Activated naive CD4-positive, alpha-beta T cell treated with anti-CD3 and anti-CD28 coated beads, Interleukin-2, amount 10 ng/mL, durations not matched to agents 7 days and 5 days (primary cell): Measurements from ENCODE around the gene ORM2.
A peak's percentile ranks its signal among the peaks of the same experiment; 100 is the strongest.

ENCODE experiments used
- CTCF ChIA-PET: fragments of 350-600 bp; sonication (Branson Sonifier 250); formaldehyde crosslinking; loops from one replicate; lab custom pipeline; 2021; ENCODE audit warnings: antibody characterized with exemption; lab: Charles Lee
- DNase-seq: peaks from one replicate; pipeline ENCODE4 v3.0.0-alpha.2; 2020
- H3K27ac Mint-ChIP-seq: one replicate; pipeline ENCODE4 v1.8.0; 2021; ENCODE audit warnings: mild to moderate bottlenecking, moderate library complexity, mixed read lengths
- H3K27me3 Mint-ChIP-seq: one replicate; pipeline ENCODE4 v1.8.0; 2021; ENCODE audit warnings: mild to moderate bottlenecking, mixed read lengths
- H3K36me3 Mint-ChIP-seq: one replicate; pipeline ENCODE4 v1.8.0; 2021; ENCODE audit warnings: mixed read lengths
- H3K4me1 Mint-ChIP-seq: one replicate; pipeline ENCODE4 v1.8.0; 2021; ENCODE audit warnings: mixed read lengths
- H3K4me3 Mint-ChIP-seq: one replicate; pipeline ENCODE4 v1.8.0; 2021; ENCODE audit warnings: mild to moderate bottlenecking, moderate library complexity, mixed read lengths
- H3K9me3 Mint-ChIP-seq: one replicate; pipeline ENCODE4 v1.8.0; 2021; ENCODE audit warnings: mixed read lengths

The ORM2 gene

GRCh38 chr9:114336699-114337395 is 7.2 kb downstream of the ORM2 start:
- H3K4me1 Mint-ChIP-seq, result peaks cover 13% of the 10 kb centered on the region
- H3K4me3 Mint-ChIP-seq, result no peak overlapping the region
- peaks cover 65% of the 10 kb centered on the region for H3K36me3 Mint-ChIP-seq
- peaks cover 2% of the 10 kb centered on the region for H3K9me3 Mint-ChIP-seq
- no peaks in the 10 kb centered on the region for H3K27me3 Mint-ChIP-seq
- H3K27ac Mint-ChIP-seq, result peak overlapping the region; percentile 28
- DNase-seq, result no peak
- CTCF ChIA-PET, result interaction anchor here (1.4 to 1.6 kb wide), 2 partner anchors 9 to 69 kb away, joined by 3 to 4 read pairs; no protein-coding TSS in a partner anchor

DNA sequence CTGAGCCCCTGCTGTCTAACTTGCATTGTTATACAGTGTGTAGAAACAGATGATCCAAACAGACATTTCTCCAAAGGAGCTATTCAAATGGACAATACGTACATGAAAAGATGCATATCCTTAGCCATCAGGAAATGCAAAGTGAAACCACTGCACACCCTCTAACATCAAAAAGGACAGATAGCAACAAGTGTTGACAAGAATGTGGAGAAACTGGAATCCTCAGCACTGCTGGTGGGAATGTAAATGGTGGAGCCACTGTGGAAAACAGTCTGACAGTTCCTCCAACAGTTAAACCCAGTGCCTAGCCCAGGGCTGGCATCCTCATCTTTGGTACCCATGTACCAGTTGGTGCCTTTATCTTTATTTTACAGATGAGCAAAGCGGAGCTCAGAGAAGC is 8.5 kb downstream of the ORM2 start:
- Mint-ChIP-seq H3K4me1 (peaks cover 13% of the 10 kb centered on the region), H3K36me3 (peaks cover 75% of the 10 kb centered on the region), H3K4me3 (no peak overlapping the region), H3K9me3 (peaks cover 2% of the 10 kb centered on the region), H3K27ac (peak overlapping the region; percentile 49), H3K27me3 (no peaks in the 10 kb centered on the region)
- no peak for DNase-seq
- CTCF ChIA-PET, result interaction anchor here (0.6 to 3.1 kb wide), 7 partner anchors 17 to 315 kb away, joined by 3 to 10 read pairs (median 3); no protein-coding TSS in a partner anchor

- CTCF ChIA-PET, result interaction anchor here (1.0 to 3.1 kb wide), 10 partner anchors 9 to 314 kb away, joined by 3 to 10 read pairs (median 5); partner anchors contain the start of gene AKNA
- H3K4me1 Mint-ChIP-seq, result peaks cover 14% of the 10 kb centered on the region
- no peak overlapping the region for H3K4me3 Mint-ChIP-seq
- peak; percentile 62 for DNase-seq
- H3K27ac Mint-ChIP-seq, result peak overlapping the region; percentile 24
- H3K27me3 Mint-ChIP-seq, result no peaks in the 10 kb centered on the region
- peaks cover 2% of the 10 kb centered on the region for H3K9me3 Mint-ChIP-seq
- H3K36me3 Mint-ChIP-seq, result peaks cover 85% of the 10 kb centered on the region
Observed at GRCh38 chr9:114339130-114339908, 9.7 kb downstream of the ORM2 start.

- CTCF ChIA-PET, result interaction anchor here (1.0 to 1.9 kb wide), 4 partner anchors 36 to 166 kb away, joined by 3 to 6 read pairs (median 4); no protein-coding TSS in a partner anchor
- no peaks in the 10 kb centered on the region for H3K9me3 Mint-ChIP-seq
- H3K36me3 Mint-ChIP-seq, result peaks cover 88% of the 10 kb centered on the region
- DNase-seq, result no peak
- H3K27ac Mint-ChIP-seq, result peak overlapping the region; percentile 71
- H3K4me1 Mint-ChIP-seq, result peaks cover 14% of the 10 kb centered on the region
- no peaks in the 10 kb centered on the region for H3K27me3 Mint-ChIP-seq
- no peak overlapping the region for H3K4me3 Mint-ChIP-seq
Observed at GRCh38 chr9:114341152-114341830, 11.6 kb downstream of the ORM2 start.

- H3K4me1 Mint-ChIP-seq, result peaks cover 14% of the 10 kb centered on the region
- peaks cover 88% of the 10 kb centered on the region for H3K36me3 Mint-ChIP-seq
Observed at GRCh38 chr9:114341991-114342390, 12.3 kb downstream of the ORM2 start.

DNA sequence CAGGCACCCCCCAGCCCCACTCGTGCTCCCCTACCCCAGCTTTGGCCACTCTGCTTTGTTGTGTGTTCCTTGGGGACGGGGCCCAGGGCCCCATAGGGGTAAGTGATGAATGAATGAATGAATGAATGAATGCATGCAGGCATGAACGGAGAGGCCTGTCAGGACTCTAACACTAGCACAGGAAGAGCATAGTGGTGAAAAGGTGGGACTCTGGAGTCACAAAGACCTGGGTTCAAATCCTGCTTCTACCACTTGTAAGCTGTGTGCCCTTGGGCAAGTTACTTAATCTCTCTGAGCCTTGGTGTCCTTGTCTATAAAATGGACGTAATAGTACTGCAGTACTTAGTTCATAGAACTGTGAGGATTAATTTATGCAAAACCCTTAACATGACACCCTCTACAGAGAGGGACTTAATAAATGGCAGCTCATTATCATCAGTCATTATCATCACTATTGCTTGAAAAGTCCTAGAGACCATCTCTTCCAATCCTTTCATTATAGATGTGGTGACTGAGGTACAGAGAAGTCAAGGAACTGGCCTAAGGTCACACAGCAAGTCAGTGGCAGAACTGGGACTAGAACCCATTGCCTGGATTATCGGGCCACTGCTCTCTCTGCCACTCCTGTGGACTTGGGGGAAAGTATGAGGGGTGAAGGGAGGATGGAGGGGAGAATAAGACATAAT is 13.2 kb downstream of the ORM2 start:
- Mint-ChIP-seq H3K9me3 (no peaks in the 10 kb centered on the region), H3K27me3 (no peaks in the 10 kb centered on the region), H3K4me3 (no peak overlapping the region), H3K27ac (peak overlapping the region; percentile 2), H3K36me3 (peaks cover 87% of the 10 kb centered on the region), H3K4me1 (peaks cover 13% of the 10 kb centered on the region)
- no peak for DNase-seq
- CTCF ChIA-PET, result interaction anchor here (1.9 kb wide), 1 partner anchor 43 kb away, joined by 6 read pairs; no protein-coding TSS in a partner anchor

More at GRCh38 chr9:114341991-114342390, 12.3 kb downstream of the ORM2 start:
- no peak for DNase-seq
- Mint-ChIP-seq H3K9me3 (no peaks in the 10 kb centered on the region), H3K27me3 (no peaks in the 10 kb centered on the region), H3K27ac (no peak overlapping the region), H3K4me3 (no peak overlapping the region)
- CTCF ChIA-PET, result interaction anchor here (1.0 to 1.9 kb wide), 3 partner anchors 44 to 165 kb away, joined by 3 to 6 read pairs (median 4); no protein-coding TSS in a partner anchor

GRCh38 chr9:114343471-114344187 is 14.0 kb downstream of the ORM2 start:
- H3K4me3 Mint-ChIP-seq, result no peak overlapping the region
- peaks cover 18% of the 10 kb centered on the region for H3K4me1 Mint-ChIP-seq
- DNase-seq, result no peak
- H3K27ac Mint-ChIP-seq, result peak overlapping the region; percentile 74
- H3K9me3 Mint-ChIP-seq, result no peaks in the 10 kb centered on the region
- no peaks in the 10 kb centered on the region for H3K27me3 Mint-ChIP-seq
- H3K36me3 Mint-ChIP-seq, result peaks cover 89% of the 10 kb centered on the region
- CTCF ChIA-PET, result no interaction called here

DNA sequence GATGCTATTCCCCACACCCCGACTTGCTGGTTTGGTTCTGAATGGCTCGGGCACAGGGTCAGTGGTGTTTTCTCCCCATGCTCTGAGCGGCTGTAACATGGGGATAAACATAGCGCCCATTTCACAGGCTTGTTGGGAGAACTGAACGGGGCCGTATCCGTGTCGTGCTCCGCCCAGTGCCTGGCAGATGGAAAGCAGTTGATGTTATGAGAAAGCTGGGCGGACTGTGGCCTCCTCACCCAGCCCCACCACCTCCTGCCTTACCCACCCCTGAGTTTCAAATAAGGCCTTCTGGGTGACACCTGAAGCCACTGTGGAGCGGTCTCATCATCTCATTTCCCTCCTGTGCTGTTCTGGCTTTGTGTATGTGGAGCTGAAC is 14.5 kb downstream of the ORM2 start:
- no peak for DNase-seq
- Mint-ChIP-seq H3K4me3 (no peak overlapping the region), H3K4me1 (peaks cover 18% of the 10 kb centered on the region), H3K36me3 (peaks cover 89% of the 10 kb centered on the region), H3K9me3 (no peaks in the 10 kb centered on the region), H3K27me3 (no peaks in the 10 kb centered on the region), H3K27ac (peak overlapping the region; percentile 74)
- CTCF ChIA-PET, result no interaction called here

DNA sequence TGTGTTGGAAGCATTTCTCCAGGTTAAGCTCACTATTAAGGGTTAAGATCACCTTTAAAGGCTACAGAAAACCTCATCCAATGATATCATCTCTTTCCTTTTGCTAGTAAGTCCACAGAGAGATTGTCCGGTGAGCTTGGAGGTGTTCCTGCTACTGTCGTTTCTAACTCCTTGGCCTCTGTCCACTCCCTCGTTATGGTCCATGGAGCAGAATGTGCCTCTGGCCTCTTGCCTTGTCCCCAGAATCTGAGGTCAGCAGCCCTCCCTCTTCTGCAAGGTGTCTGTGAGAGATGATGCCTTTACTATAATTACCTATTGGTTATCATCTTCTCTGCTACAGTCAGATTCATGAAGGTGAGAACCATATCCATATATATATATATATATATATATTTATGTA is 15.0 kb downstream of the ORM2 start:
- H3K4me1 Mint-ChIP-seq, result peaks cover 23% of the 10 kb centered on the region
- H3K36me3 Mint-ChIP-seq, result peaks cover 89% of the 10 kb centered on the region
- CTCF ChIA-PET, result no interaction called here
- H3K27me3 Mint-ChIP-seq, result no peaks in the 10 kb centered on the region
- no peaks in the 10 kb centered on the region for H3K9me3 Mint-ChIP-seq
- no peak overlapping the region for H3K4me3 Mint-ChIP-seq
- no peak for DNase-seq
- peak overlapping the region; percentile 80 for H3K27ac Mint-ChIP-seq

DNA sequence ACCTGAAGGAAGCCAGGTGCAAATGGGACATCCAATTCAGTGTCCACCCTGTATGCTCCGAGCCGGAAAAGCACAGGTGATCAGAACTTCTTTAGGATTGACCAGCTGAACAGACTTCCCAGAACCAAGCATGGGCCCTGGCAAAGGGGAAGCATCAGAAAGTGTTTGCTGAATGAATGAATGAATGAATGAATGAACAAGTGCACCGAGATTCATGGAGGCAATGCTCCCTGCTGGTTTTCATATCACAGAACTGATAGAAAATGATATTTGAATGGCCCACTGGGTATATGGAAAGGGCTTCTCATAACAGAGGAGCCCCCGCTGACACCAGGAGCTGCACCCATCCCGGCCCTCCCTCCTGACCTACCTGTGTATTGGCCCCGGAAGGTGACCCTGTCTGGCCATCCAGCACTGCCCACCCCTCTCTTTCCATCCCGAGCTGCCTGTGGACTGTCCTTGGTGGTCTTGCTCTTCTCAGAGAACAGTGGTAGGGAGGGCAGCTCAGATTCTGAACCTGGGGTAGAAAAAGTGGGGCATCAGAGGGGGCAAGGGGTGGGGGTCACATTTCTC is 15.9 kb downstream of the ORM2 start:
- H3K4me3 Mint-ChIP-seq, result no peak overlapping the region
- no peak for DNase-seq
- H3K9me3 Mint-ChIP-seq, result no peaks in the 10 kb centered on the region
- no peaks in the 10 kb centered on the region for H3K27me3 Mint-ChIP-seq
- peaks cover 32% of the 10 kb centered on the region for H3K4me1 Mint-ChIP-seq
- CTCF ChIA-PET, result interaction anchor here (1.1 kb wide), 1 partner anchor 9 kb away, joined by 4 read pairs; no protein-coding TSS in a partner anchor
- H3K27ac Mint-ChIP-seq, result no peak overlapping the region
- peaks cover 91% of the 10 kb centered on the region for H3K36me3 Mint-ChIP-seq

GRCh38 chr9:114346146-114346545 is 16.5 kb downstream of the ORM2 start:
- peaks cover 91% of the 10 kb centered on the region for H3K36me3 Mint-ChIP-seq
- no peak overlapping the region for H3K4me3 Mint-ChIP-seq
- peak overlapping the region; percentile 70 for H3K27ac Mint-ChIP-seq
- H3K4me1 Mint-ChIP-seq, result peaks cover 38% of the 10 kb centered on the region
- no peak for DNase-seq
- CTCF ChIA-PET, result interaction anchor here (1.1 kb wide), 1 partner anchor 10 kb away, joined by 4 read pairs; no protein-coding TSS in a partner anchor
- no peaks in the 10 kb centered on the region for H3K27me3 Mint-ChIP-seq
- no peaks in the 10 kb centered on the region for H3K9me3 Mint-ChIP-seq

DNA sequence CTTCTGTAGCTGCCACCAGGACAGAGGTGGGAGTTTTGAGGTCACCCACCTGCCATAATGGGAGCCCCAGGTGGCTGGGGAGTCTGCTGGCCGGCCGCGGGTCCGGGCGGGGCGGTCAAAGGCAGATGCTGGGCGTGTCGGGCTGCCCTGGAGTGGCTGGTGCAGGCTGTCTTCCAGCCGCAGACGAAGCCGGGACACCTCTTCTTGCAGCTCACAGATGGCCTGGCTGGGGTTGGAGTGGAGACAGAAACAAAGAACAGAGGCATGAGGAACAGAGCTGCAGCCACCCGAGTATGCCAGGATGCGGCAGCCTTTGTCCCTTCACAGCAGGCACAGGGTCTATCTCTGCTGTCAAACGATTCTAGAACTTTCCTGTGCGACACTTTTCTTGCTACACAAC is 18.0 kb downstream of the ORM2 start:
- peak overlapping the region; percentile 11 for H3K27ac Mint-ChIP-seq
- H3K4me3 Mint-ChIP-seq, result no peak overlapping the region
- H3K36me3 Mint-ChIP-seq, result peaks cover 88% of the 10 kb centered on the region
- no peaks in the 10 kb centered on the region for H3K9me3 Mint-ChIP-seq
- CTCF ChIA-PET, result interaction anchor here (0.8 to 1.3 kb wide), 2 partner anchors 43 to 1008 kb away, joined by 4 to 5 read pairs; no protein-coding TSS in a partner anchor
- DNase-seq, result no peak
- no peaks in the 10 kb centered on the region for H3K27me3 Mint-ChIP-seq
- peaks cover 43% of the 10 kb centered on the region for H3K4me1 Mint-ChIP-seq
